MM.1S (cell line): ENCODE measurements around the gene SH3PXD2B.
A peak's percentile ranks its signal among the peaks of the same experiment; 100 is the strongest.

Source experiments
- DNase-seq: peaks from one replicate; pipeline ENCODE4 v3.0.0-alpha.2; 2015
- H2AFZ ChIP-seq: fragments of 300-600 bp; sonication (generic); 2 replicates; pipeline ENCODE4 v1.6.0; 2016; ENCODE audit warnings: antibody characterized with exemption, low read length
- H3F3A ChIP-seq: fragments of 300-600 bp; sonication (generic); 2 replicates; pipeline ENCODE4 v1.6.1; 2016; ENCODE audit warnings: mild to moderate bottlenecking, antibody characterized with exemption, low read length, moderate library complexity, mixed read lengths; ENCODE audit not compliant: insufficient read depth
- H3K27ac ChIP-seq: fragments of 300-600 bp; sonication (generic); 2 replicates; pipeline ENCODE4 v1.5.1; 2016; ENCODE audit warnings: mild to moderate bottlenecking, low read length
- H3K27me3 ChIP-seq: fragments of 300-600 bp; sonication (generic); replicated peaks from 2 replicates; pipeline ENCODE4 v1.6.0; 2016; ENCODE audit warnings: low read length; ENCODE audit not compliant: insufficient read depth
- H3K36me3 ChIP-seq: fragments of 300-600 bp; sonication (generic); replicated peaks from 2 replicates; pipeline ENCODE4 v1.6.1; 2016; ENCODE audit warnings: mild to moderate bottlenecking, low read length, mixed read lengths; ENCODE audit not compliant: insufficient read depth
- H3K4me1 ChIP-seq: fragments of 300-600 bp; sonication (generic); 2 replicates; pipeline ENCODE4 v1.6.1; 2016; ENCODE audit warnings: low read length, mixed read lengths
- H3K4me2 ChIP-seq: fragments of 300-600 bp; sonication (generic); 2 replicates; pipeline ENCODE4 v1.6.0; 2016; ENCODE audit warnings: low read depth, low read length
- H3K4me3 ChIP-seq: fragments of 300-600 bp; sonication (generic); 2 replicates; pipeline ENCODE4 v1.5.1; 2016; ENCODE audit warnings: low read length, mixed read lengths
- H3K79me2 ChIP-seq: fragments of 300-600 bp; sonication (generic); 2 replicates; pipeline ENCODE4 v1.6.1; 2016; ENCODE audit warnings: mixed run types, low read length, mixed read lengths
- H3K9ac ChIP-seq: fragments of 300-600 bp; sonication (generic); 2 replicates; pipeline ENCODE4 v1.6.1; 2016; ENCODE audit warnings: low read length, mixed read lengths
- H3K9me2 ChIP-seq: fragments of 300-600 bp; sonication (generic); replicated peaks from 2 replicates; pipeline ENCODE4 v1.6.1; 2016; ENCODE audit warnings: mild to moderate bottlenecking, low read length, mixed read lengths; ENCODE audit not compliant: insufficient read depth
- H3K9me3 ChIP-seq: fragments of 300-600 bp; sonication (generic); replicated peaks from 2 replicates; pipeline ENCODE4 v1.6.1; 2016; ENCODE audit warnings: mild to moderate bottlenecking, low read length, mixed read lengths; ENCODE audit not compliant: insufficient read depth
- H4K20me1 ChIP-seq: fragments of 300-600 bp; sonication (generic); 2 replicates; pipeline ENCODE4 v1.6.1; 2016; ENCODE audit warnings: mild to moderate bottlenecking, low read length, moderate library complexity, mixed read lengths; ENCODE audit not compliant: insufficient read depth
- EZH2 ChIP-seq: fragments of 300-600 bp; sonication (generic); optimal IDR thresholded peaks from 2 replicates; pipeline ENCODE3; 2017; ENCODE audit warnings: low read depth, mild to moderate bottlenecking, antibody characterized with exemption, low read length, mixed read lengths
- EZH2phosphoT487 ChIP-seq: fragments of 300-600 bp; sonication (generic); IDR thresholded peaks from 2 replicates; pipeline ENCODE4 v1.6.1; 2018; ENCODE audit warnings: antibody characterized with exemption, low read length
- TF ChIP-seq, protein P1 (sequence below): fragments of 300-600 bp; sonication (generic); IDR thresholded peaks from 2 replicates; pipeline ENCODE4 v1.5.1; 2016; ENCODE audit warnings: antibody characterized with exemption, low read length, mixed read lengths

The SH3PXD2B gene

DNA sequence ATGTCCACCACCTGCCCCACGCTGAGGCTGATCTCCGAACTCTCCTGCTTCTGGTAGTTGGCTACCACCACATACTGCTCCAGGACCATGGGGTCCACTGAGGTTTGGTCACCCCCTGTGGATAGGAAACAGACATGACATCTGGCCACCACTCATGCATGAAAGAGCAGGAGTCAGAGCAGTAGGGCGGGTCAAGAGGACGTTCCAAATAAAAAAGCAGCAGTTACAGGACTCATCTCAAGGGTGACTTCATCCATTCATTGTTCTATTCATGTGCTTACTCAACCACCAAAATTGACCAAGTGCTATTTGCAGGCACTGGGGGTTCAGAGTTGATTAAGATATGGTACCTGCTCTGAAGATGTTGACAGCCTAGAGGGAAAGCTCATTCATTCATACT, 91.6 kb downstream of the SH3PXD2B start:
- H3K4me1 ChIP-seq = peaks cover 20% of the 10 kb centered on the region
- H3K9me3 ChIP-seq = no peaks in the 10 kb centered on the region
- H3K27ac ChIP-seq = no peak overlapping the region
- H3K79me2 ChIP-seq = no peaks in the 10 kb centered on the region
- H2AFZ ChIP-seq = no peak overlapping the region
- no peaks in the 10 kb centered on the region for H3K36me3 ChIP-seq
- TF ChIP-seq EZH2phosphoT487 (no peak), EZH2 (no peak)
- TF ChIP-seq, protein P1, sequence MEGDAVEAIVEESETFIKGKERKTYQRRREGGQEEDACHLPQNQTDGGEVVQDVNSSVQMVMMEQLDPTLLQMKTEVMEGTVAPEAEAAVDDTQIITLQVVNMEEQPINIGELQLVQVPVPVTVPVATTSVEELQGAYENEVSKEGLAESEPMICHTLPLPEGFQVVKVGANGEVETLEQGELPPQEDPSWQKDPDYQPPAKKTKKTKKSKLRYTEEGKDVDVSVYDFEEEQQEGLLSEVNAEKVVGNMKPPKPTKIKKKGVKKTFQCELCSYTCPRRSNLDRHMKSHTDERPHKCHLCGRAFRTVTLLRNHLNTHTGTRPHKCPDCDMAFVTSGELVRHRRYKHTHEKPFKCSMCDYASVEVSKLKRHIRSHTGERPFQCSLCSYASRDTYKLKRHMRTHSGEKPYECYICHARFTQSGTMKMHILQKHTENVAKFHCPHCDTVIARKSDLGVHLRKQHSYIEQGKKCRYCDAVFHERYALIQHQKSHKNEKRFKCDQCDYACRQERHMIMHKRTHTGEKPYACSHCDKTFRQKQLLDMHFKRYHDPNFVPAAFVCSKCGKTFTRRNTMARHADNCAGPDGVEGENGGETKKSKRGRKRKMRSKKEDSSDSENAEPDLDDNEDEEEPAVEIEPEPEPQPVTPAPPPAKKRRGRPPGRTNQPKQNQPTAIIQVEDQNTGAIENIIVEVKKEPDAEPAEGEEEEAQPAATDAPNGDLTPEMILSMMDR = no peak
- H3K9me2 ChIP-seq = no peaks in the 10 kb centered on the region
- no peak overlapping the region for H3K9ac ChIP-seq
- no peak overlapping the region for H3K4me3 ChIP-seq
- H4K20me1 ChIP-seq = no peaks in the 10 kb centered on the region
- no peak overlapping the region for H3K4me2 ChIP-seq
- no peaks in the 10 kb centered on the region for H3K27me3 ChIP-seq
- DNase-seq = no peak
- no peaks in the 10 kb centered on the region for H3F3A ChIP-seq

DNA sequence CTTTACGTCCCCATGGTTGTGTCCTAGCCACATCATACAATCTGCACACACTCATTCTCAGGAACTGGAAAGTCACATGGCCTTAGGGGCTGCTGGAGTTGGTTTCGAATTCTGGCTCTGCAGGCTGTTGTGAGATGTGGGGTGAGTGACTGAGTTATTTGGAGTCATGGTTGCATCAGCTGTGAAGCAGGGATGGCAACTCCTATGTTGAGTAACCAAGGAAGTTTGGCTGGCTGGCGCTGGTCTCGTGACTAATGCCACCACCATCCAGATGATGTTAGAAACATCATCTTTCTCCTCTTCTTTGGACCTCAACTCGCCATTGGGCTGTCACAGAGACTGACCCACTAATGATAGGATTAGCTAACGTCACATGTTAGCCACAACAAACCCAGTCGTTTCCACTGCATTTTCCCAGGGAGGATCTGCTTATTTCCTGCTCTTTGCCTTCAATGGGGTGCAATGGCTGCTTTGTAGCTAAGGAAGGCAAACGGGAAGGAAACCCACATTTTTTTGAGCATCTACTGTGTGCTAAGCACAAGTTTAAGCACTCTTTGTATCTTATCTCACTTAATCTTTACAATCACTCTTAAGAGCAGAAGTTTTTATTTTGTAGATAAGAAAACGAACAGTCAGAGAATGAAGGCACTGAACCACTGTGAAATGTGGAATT, 92.6 kb downstream of the SH3PXD2B start:
- DNase-seq = no peak
- TF ChIP-seq, protein P1 = no peak
- no peak for TF ChIP-seq EZH2
- no peak for TF ChIP-seq EZH2phosphoT487
- no peaks in the 10 kb centered on the region for H3K27me3 ChIP-seq
- no peaks in the 10 kb centered on the region for H3K36me3 ChIP-seq
- H4K20me1 ChIP-seq = no peaks in the 10 kb centered on the region
- H3K9ac ChIP-seq = no peak overlapping the region
- no peaks in the 10 kb centered on the region for H3F3A ChIP-seq
- no peaks in the 10 kb centered on the region for H3K9me3 ChIP-seq
- H3K27ac ChIP-seq = no peak overlapping the region
- H3K9me2 ChIP-seq = no peaks in the 10 kb centered on the region
- H3K79me2 ChIP-seq = no peaks in the 10 kb centered on the region
- peaks cover 20% of the 10 kb centered on the region for H3K4me1 ChIP-seq
- no peak overlapping the region for H3K4me3 ChIP-seq
- no peak overlapping the region for H3K4me2 ChIP-seq
- peak overlapping the region; percentile 35; the same call in 1 of the 2 replicates for H2AFZ ChIP-seq

DNA sequence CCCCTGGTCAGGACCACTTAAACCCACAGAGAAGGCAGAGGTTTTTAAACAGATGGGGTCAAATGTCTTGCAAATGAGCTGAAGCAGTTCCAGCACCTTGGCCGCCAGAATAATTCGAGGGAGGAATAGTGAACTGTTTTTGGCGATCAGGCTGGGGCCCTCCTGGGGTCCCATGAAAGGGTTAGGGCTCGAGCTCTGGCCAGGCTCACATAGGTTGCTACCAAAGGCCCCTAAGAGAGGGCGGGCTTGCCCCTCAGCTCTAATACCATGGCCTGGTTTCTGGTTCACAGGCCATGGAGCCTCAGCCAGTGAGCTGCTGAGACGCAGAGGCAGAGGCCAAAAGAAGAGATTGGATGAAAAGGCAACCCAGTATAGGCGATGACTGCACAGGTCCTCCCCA, 96.0 kb downstream of the SH3PXD2B start:
- no peak overlapping the region for H3K4me3 ChIP-seq
- no peak overlapping the region for H3K4me2 ChIP-seq
- H3K9me2 ChIP-seq = no peaks in the 10 kb centered on the region
- H3F3A ChIP-seq = no peaks in the 10 kb centered on the region
- DNase-seq = no peak
- peaks cover 7% of the 10 kb centered on the region for H3K4me1 ChIP-seq
- H3K27ac ChIP-seq = no peak overlapping the region
- H2AFZ ChIP-seq = no peak overlapping the region
- H3K9ac ChIP-seq = no peak overlapping the region
- H3K79me2 ChIP-seq = no peaks in the 10 kb centered on the region
- TF ChIP-seq EZH2 = no peak
- TF ChIP-seq, protein P1 = no peak
- TF ChIP-seq EZH2phosphoT487 = no peak
- no peaks in the 10 kb centered on the region for H3K27me3 ChIP-seq
- no peaks in the 10 kb centered on the region for H3K36me3 ChIP-seq
- H4K20me1 ChIP-seq = no peaks in the 10 kb centered on the region
- H3K9me3 ChIP-seq = no peaks in the 10 kb centered on the region
